Kidney epithelial cell (primary cell): ENCODE measurements around the gene ENPP3. TPM values are rescaled to one million over a fixed set of nuclear protein-coding genes. Genes with fewer than 3 reads are reported as not detected.
A peak's percentile ranks its signal among the peaks of the same experiment; 100 is the strongest.
"Not testable (repeated sequence)": the region's sequence is repeated elsewhere in the genome, so short reads cannot be mapped to it uniquely, and the experiment has no call there.

Experiments
- DNase-seq: peaks from one replicate; pipeline ENCODE4 v3.0.0-alpha.2; 2010; ENCODE audit warnings: low read depth
- H3K27me3 ChIP-seq: 2 replicates; pipeline ENCODE4 v1.6.0; 2011; ENCODE audit warnings: low read length; ENCODE audit not compliant: control insufficient read depth, insufficient read depth
- H3K36me3 ChIP-seq: 2 replicates; pipeline ENCODE4 v1.5.1; 2011; ENCODE audit warnings: low read length; ENCODE audit not compliant: control insufficient read depth, insufficient read depth
- H3K4me3 ChIP-seq: 2 replicates; pipeline ENCODE4 v1.5.1; 2011; ENCODE audit warnings: low read depth, mild to moderate bottlenecking, control low read depth, low read length
- CTCF ChIP-seq: IDR thresholded peaks from 2 replicates; pipeline ENCODE4 v1.5.1; 2011; ENCODE audit warnings: mild to moderate bottlenecking, moderate library complexity, low read length, control low read depth, inconsistent platforms; ENCODE audit not compliant: insufficient read depth, poor library complexity, severe bottlenecking
- total RNA-seq: library from RNA; depleted of rRNA; stranded (reverse); fragments of >200 nt; gene quantifications from 2 replicates; pipeline ENCODE4 v1.2.3, GENCODE V29; 2015

The ENPP3 gene
- total RNA-seq, 1 donor from 2014 or later: not detected

DNA sequence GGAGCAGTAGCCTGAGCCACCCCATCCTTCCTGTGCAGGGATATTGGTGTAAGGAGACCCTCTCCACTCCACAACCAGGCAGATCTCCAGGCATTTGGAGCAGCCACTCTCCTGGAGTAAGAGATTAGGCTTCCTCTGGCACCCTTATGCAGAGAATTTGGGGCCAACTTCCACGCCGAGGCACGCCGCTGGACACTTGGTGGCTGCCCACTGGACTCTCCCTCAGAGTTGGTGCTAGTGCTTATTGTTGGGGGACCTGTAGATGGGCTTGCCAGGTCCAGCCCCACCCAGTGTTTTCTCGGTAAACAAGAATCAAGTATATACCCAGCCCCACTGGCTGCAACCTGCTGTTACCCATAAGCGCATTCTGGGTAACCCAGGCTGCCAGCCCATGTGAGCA lies 78.5 kb downstream of the ENPP3 start:
- not testable (repeated sequence) for H3K4me3 ChIP-seq, H3K27me3 ChIP-seq, H3K36me3 ChIP-seq, DNase-seq

DNA sequence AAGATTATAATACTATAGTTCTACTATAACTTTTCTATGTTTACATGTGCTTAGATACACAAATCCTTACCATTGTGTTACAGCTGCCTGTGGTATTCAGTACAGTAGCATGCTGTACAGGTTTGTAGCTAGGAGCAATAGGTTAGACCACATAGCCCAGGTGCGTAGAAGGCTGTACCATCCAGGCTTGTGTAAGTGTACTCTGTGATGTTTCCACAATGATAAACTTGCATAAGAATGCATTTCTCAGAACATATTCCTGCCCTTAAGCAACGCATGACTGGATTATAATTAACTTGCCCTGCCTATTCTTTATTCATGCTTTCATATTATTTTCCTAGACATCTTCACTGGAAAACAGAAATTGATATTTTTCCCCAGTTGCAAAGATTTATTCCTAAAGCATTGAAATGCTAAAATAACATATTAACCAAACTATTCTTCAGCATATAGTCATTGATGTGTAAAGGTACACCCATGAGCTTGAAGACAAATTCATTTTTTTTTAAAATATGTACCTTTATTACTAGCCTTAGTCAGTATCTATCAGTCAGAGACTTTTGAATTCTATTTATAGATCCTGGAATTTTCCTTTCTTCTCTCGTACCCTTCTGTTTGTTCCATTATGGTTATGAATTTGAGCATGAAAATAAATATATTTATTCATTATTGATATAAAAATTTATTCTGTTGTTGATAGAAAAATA lies 80.9 kb downstream of the ENPP3 start:
- TF ChIP-seq CTCF: no peak
- H3K4me3 ChIP-seq: no peak overlapping the region
- no peak for DNase-seq
- no peaks in the 10 kb centered on the region for H3K36me3 ChIP-seq
- H3K27me3 ChIP-seq: no peaks in the 10 kb centered on the region

GRCh38 chr6:131721161-131721560 lies 84.1 kb downstream of the ENPP3 start:
- TF ChIP-seq CTCF: no peak
- H3K4me3 ChIP-seq: no peak overlapping the region
- no peaks in the 10 kb centered on the region for H3K27me3 ChIP-seq
- no peaks in the 10 kb centered on the region for H3K36me3 ChIP-seq
- DNase-seq: peak; percentile 65

GRCh38 chr6:131724114-131724513 lies 87.0 kb downstream of the ENPP3 start:
- no peak overlapping the region for H3K4me3 ChIP-seq
- DNase-seq: no peak
- no peak for TF ChIP-seq CTCF
- no peaks in the 10 kb centered on the region for H3K36me3 ChIP-seq
- H3K27me3 ChIP-seq: no peaks in the 10 kb centered on the region

GRCh38 chr6:131727467-131727866 lies 90.4 kb downstream of the ENPP3 start:
- TF ChIP-seq CTCF: no peak

GRCh38 chr6:131727868-131728267 lies 90.8 kb downstream of the ENPP3 start:
- Histone ChIP-seq H3K4me3 (no peak overlapping the region), H3K36me3 (no peaks in the 10 kb centered on the region), H3K27me3 (no peaks in the 10 kb centered on the region)
- no peak for DNase-seq
- no peak for TF ChIP-seq CTCF

More at GRCh38 chr6:131727467-131727866, 90.4 kb downstream of the ENPP3 start:
- H3K27me3 ChIP-seq: no peaks in the 10 kb centered on the region
- H3K36me3 ChIP-seq: no peaks in the 10 kb centered on the region
- DNase-seq: no peak
- H3K4me3 ChIP-seq: no peak overlapping the region
